ENCODE measurements around the gene MGAT3. TPM values are rescaled to one million over a fixed set of nuclear protein-coding genes. Genes with fewer than 3 reads are reported as not detected.

The MGAT3 gene
- total RNA-seq, 1 donor from 2014 or later: 2.1 TPM

- Histone ChIP-seq H3K4me1 (ENCODE audit: control insufficient read depth in 3 of 3, insufficient read depth in 3 of 3, low read length in 3 of 3) (peaks cover 20 to 35% (median 35%) of the 10 kb centered on the region in 3 donors), H3K36me3 (ENCODE audit: control insufficient read depth in 3 of 3, insufficient read depth in 3 of 3, low read length in 3 of 3) (no peaks in the 10 kb centered on the region), H3K27ac (ENCODE audit: low read depth, low read length) (peak overlapping the region; percentile 36), H3K9me3 (ENCODE audit: control insufficient read depth in 3 of 3, low read length in 3 of 3) (no peaks in the 10 kb centered on the region), H3K27me3 (ENCODE audit: control insufficient read depth in 3 of 3, insufficient read depth in 3 of 3, low read length in 3 of 3) (peaks cover 0 to 25% (median 3%) of the 10 kb centered on the region in 3 donors), H3K4me3 (ENCODE audit: low read length in 3 of 3) (no peak overlapping the region), H3K9ac (ENCODE audit: low read depth in 1 of 3, low read length in 3 of 3) (no peak overlapping the region)
Measured at GRCh38 chr22:39475337-39475736, 18.5 kb downstream of the MGAT3 start.

- H3K27ac ChIP-seq (ENCODE audit: low read depth, low read length): peak overlapping the region; percentile 30
- H3K9ac ChIP-seq (ENCODE audit: low read depth in 1 of 3, low read length in 3 of 3): no peak overlapping the region
- peaks cover 20 to 30% (median 30%) of the 10 kb centered on the region in 3 donors for H3K4me1 ChIP-seq (ENCODE audit: control insufficient read depth in 3 of 3, insufficient read depth in 3 of 3, low read length in 3 of 3)
Measured at GRCh38 chr22:39475902-39476301, 19.1 kb downstream of the MGAT3 start.

GRCh38 chr22:39476664-39477063 lies 19.9 kb downstream of the MGAT3 start:
- Histone ChIP-seq H3K9me3 (ENCODE audit: control insufficient read depth in 3 of 3, low read length in 3 of 3) (no peaks in the 10 kb centered on the region), H3K27me3 (ENCODE audit: control insufficient read depth in 3 of 3, insufficient read depth in 3 of 3, low read length in 3 of 3) (peaks cover 0 to 20% (median 3%) of the 10 kb centered on the region in 3 donors), H3K9ac (ENCODE audit: low read depth in 1 of 3, low read length in 3 of 3) (no peak overlapping the region), H3K36me3 (ENCODE audit: control insufficient read depth in 3 of 3, insufficient read depth in 3 of 3, low read length in 3 of 3) (no peaks in the 10 kb centered on the region), H3K4me3 (ENCODE audit: low read length in 3 of 3) (no peak overlapping the region), H3K27ac (ENCODE audit: low read depth, low read length) (peak overlapping the region; percentile 30), H3K4me1 (ENCODE audit: control insufficient read depth in 3 of 3, insufficient read depth in 3 of 3, low read length in 3 of 3) (peaks cover 18 to 28% (median 26%) of the 10 kb centered on the region in 3 donors)

More at GRCh38 chr22:39475902-39476301, 19.1 kb downstream of the MGAT3 start:
- Histone ChIP-seq H3K4me3 (ENCODE audit: low read length in 3 of 3) (no peak overlapping the region), H3K9me3 (ENCODE audit: control insufficient read depth in 3 of 3, low read length in 3 of 3) (no peaks in the 10 kb centered on the region), H3K36me3 (ENCODE audit: control insufficient read depth in 3 of 3, insufficient read depth in 3 of 3, low read length in 3 of 3) (no peaks in the 10 kb centered on the region), H3K27me3 (ENCODE audit: control insufficient read depth in 3 of 3, insufficient read depth in 3 of 3, low read length in 3 of 3) (peaks cover 0 to 22% (median 3%) of the 10 kb centered on the region in 3 donors)

- no peak overlapping the region for H3K4me3 ChIP-seq (ENCODE audit: low read length in 3 of 3)
- no peaks in the 10 kb centered on the region for H3K36me3 ChIP-seq (ENCODE audit: control insufficient read depth in 3 of 3, insufficient read depth in 3 of 3, low read length in 3 of 3)
- no peak overlapping the region for H3K9ac ChIP-seq (ENCODE audit: low read depth in 1 of 3, low read length in 3 of 3)
- no peak overlapping the region for H3K27ac ChIP-seq (ENCODE audit: low read depth, low read length)
- H3K27me3 ChIP-seq (ENCODE audit: control insufficient read depth in 3 of 3, insufficient read depth in 3 of 3, low read length in 3 of 3): peaks cover 0 to 13% (median 2%) of the 10 kb centered on the region in 3 donors
- H3K9me3 ChIP-seq (ENCODE audit: control insufficient read depth in 3 of 3, low read length in 3 of 3): no peaks in the 10 kb centered on the region
- peaks cover 9 to 20% (median 18%) of the 10 kb centered on the region in 3 donors for H3K4me1 ChIP-seq (ENCODE audit: control insufficient read depth in 3 of 3, insufficient read depth in 3 of 3, low read length in 3 of 3)
Measured at GRCh38 chr22:39477542-39477941, 20.7 kb downstream of the MGAT3 start.

- H3K27ac ChIP-seq (ENCODE audit: low read depth, low read length): no peak overlapping the region
- peaks cover under 1 to 11% (median 11%) of the 10 kb centered on the region in 3 donors for H3K4me1 ChIP-seq (ENCODE audit: control insufficient read depth in 3 of 3, insufficient read depth in 3 of 3, low read length in 3 of 3)
- H3K36me3 ChIP-seq (ENCODE audit: control insufficient read depth in 3 of 3, insufficient read depth in 3 of 3, low read length in 3 of 3): no peaks in the 10 kb centered on the region
- no peak overlapping the region for H3K4me3 ChIP-seq (ENCODE audit: low read length in 3 of 3)
- peaks cover 0 to 13% (median 0%) of the 10 kb centered on the region in 3 donors for H3K27me3 ChIP-seq (ENCODE audit: control insufficient read depth in 3 of 3, insufficient read depth in 3 of 3, low read length in 3 of 3)
- H3K9me3 ChIP-seq (ENCODE audit: control insufficient read depth in 3 of 3, low read length in 3 of 3): no peaks in the 10 kb centered on the region
- H3K9ac ChIP-seq (ENCODE audit: low read depth in 1 of 3, low read length in 3 of 3): no peak overlapping the region
Measured at GRCh38 chr22:39478441-39478850, 21.6 kb downstream of the MGAT3 start.

GRCh38 chr22:39479254-39479653 lies 22.4 kb downstream of the MGAT3 start:
- H3K27ac ChIP-seq (ENCODE audit: low read depth, low read length): no peak overlapping the region
- no peak overlapping the region for H3K9ac ChIP-seq (ENCODE audit: low read depth in 1 of 3, low read length in 3 of 3)
- no peaks in the 10 kb centered on the region for H3K9me3 ChIP-seq (ENCODE audit: control insufficient read depth in 3 of 3, low read length in 3 of 3)
- peaks cover 0 to 13% (median 0%) of the 10 kb centered on the region in 3 donors for H3K27me3 ChIP-seq (ENCODE audit: control insufficient read depth in 3 of 3, insufficient read depth in 3 of 3, low read length in 3 of 3)
- peaks cover 0 to 9% (median 9%) of the 10 kb centered on the region in 3 donors for H3K4me1 ChIP-seq (ENCODE audit: control insufficient read depth in 3 of 3, insufficient read depth in 3 of 3, low read length in 3 of 3)
- H3K36me3 ChIP-seq (ENCODE audit: control insufficient read depth in 3 of 3, insufficient read depth in 3 of 3, low read length in 3 of 3): no peaks in the 10 kb centered on the region
- H3K4me3 ChIP-seq (ENCODE audit: low read length in 3 of 3): no peak overlapping the region

GRCh38 chr22:39480557-39480956 lies 23.7 kb downstream of the MGAT3 start:
- no peaks in the 10 kb centered on the region for H3K36me3 ChIP-seq (ENCODE audit: control insufficient read depth in 3 of 3, insufficient read depth in 3 of 3, low read length in 3 of 3)
- H3K9ac ChIP-seq (ENCODE audit: low read depth in 1 of 3, low read length in 3 of 3): no peak overlapping the region
- H3K4me3 ChIP-seq (ENCODE audit: low read length in 3 of 3): no peak overlapping the region
- H3K9me3 ChIP-seq (ENCODE audit: control insufficient read depth in 3 of 3, low read length in 3 of 3): no peaks in the 10 kb centered on the region
- no peak overlapping the region for H3K27ac ChIP-seq (ENCODE audit: low read depth, low read length)
- H3K4me1 ChIP-seq (ENCODE audit: control insufficient read depth in 3 of 3, insufficient read depth in 3 of 3, low read length in 3 of 3): peaks cover 0 to 3% (median under 1%) of the 10 kb centered on the region in 3 donors
- H3K27me3 ChIP-seq (ENCODE audit: control insufficient read depth in 3 of 3, insufficient read depth in 3 of 3, low read length in 3 of 3): peaks cover 0 to 13% (median 0%) of the 10 kb centered on the region in 3 donors

- Histone ChIP-seq H3K9me3 (ENCODE audit: control insufficient read depth in 3 of 3, low read length in 3 of 3) (no peaks in the 10 kb centered on the region), H3K27me3 (ENCODE audit: control insufficient read depth in 3 of 3, insufficient read depth in 3 of 3, low read length in 3 of 3) (peaks cover 0 to 13% (median 0%) of the 10 kb centered on the region in 3 donors), H3K4me3 (ENCODE audit: low read length in 3 of 3) (no peak overlapping the region), H3K27ac (ENCODE audit: low read depth, low read length) (no peak overlapping the region), H3K9ac (ENCODE audit: low read depth in 1 of 3, low read length in 3 of 3) (no peak overlapping the region), H3K4me1 (ENCODE audit: control insufficient read depth in 3 of 3, insufficient read depth in 3 of 3, low read length in 3 of 3) (peaks cover 0 to 3% (median 0%) of the 10 kb centered on the region in 3 donors), H3K36me3 (ENCODE audit: control insufficient read depth in 3 of 3, insufficient read depth in 3 of 3, low read length in 3 of 3) (no peaks in the 10 kb centered on the region)
Measured at GRCh38 chr22:39481054-39481453, 24.2 kb downstream of the MGAT3 start.

- Histone ChIP-seq H3K4me3 (ENCODE audit: low read length in 3 of 3) (no peak overlapping the region), H3K27ac (ENCODE audit: low read depth, low read length) (no peak overlapping the region), H3K27me3 (ENCODE audit: control insufficient read depth in 3 of 3, insufficient read depth in 3 of 3, low read length in 3 of 3) (peaks cover 0 to 13% (median 0%) of the 10 kb centered on the region in 3 donors), H3K4me1 (ENCODE audit: control insufficient read depth in 3 of 3, insufficient read depth in 3 of 3, low read length in 3 of 3) (peaks cover 0 to 3% (median 0%) of the 10 kb centered on the region in 3 donors), H3K9ac (ENCODE audit: low read depth in 1 of 3, low read length in 3 of 3) (no peak overlapping the region), H3K9me3 (ENCODE audit: control insufficient read depth in 3 of 3, low read length in 3 of 3) (no peaks in the 10 kb centered on the region), H3K36me3 (ENCODE audit: control insufficient read depth in 3 of 3, insufficient read depth in 3 of 3, low read length in 3 of 3) (no peaks in the 10 kb centered on the region)
Measured at GRCh38 chr22:39481595-39481994, 24.8 kb downstream of the MGAT3 start.

GRCh38 chr22:39482768-39483167 lies 26.0 kb downstream of the MGAT3 start:
- Histone ChIP-seq H3K27ac (ENCODE audit: low read depth, low read length) (no peak overlapping the region), H3K36me3 (ENCODE audit: control insufficient read depth in 3 of 3, insufficient read depth in 3 of 3, low read length in 3 of 3) (no peaks in the 10 kb centered on the region), H3K9me3 (ENCODE audit: control insufficient read depth in 3 of 3, low read length in 3 of 3) (no peaks in the 10 kb centered on the region), H3K4me1 (ENCODE audit: control insufficient read depth in 3 of 3, insufficient read depth in 3 of 3, low read length in 3 of 3) (peaks cover 0 to 2% (median 0%) of the 10 kb centered on the region in 3 donors), H3K27me3 (ENCODE audit: control insufficient read depth in 3 of 3, insufficient read depth in 3 of 3, low read length in 3 of 3) (peaks cover 0 to 12% (median 0%) of the 10 kb centered on the region in 3 donors), H3K4me3 (ENCODE audit: low read length in 3 of 3) (no peak overlapping the region), H3K9ac (ENCODE audit: low read depth in 1 of 3, low read length in 3 of 3) (no peak overlapping the region)
